ENCODE results near the gene DGKB.

GRCh38 chr7:14229047-14229446, 673.5 kb downstream of the DGKB start:
- TF ChIP-seq ESRRA (CRISPR knock-in tag; IDR thresholded peaks at IDR 0.05; ENCODE audit: borderline replicate concordance) (no peak), CTCF (IDR thresholded peaks at IDR 0.05) (no peak), MAX (CRISPR knock-in tag; IDR thresholded peaks at IDR 0.05) (no peak)
